Measurements from ENCODE around the gene HS1BP3. TPM values are rescaled to one million over a fixed set of nuclear protein-coding genes. Genes with fewer than 3 reads are reported as not detected.

Gene HS1BP3
- total and polyA plus RNA-seq, 8 donors, result 13.8 to 105 (median 23.3) TPM

DNA sequence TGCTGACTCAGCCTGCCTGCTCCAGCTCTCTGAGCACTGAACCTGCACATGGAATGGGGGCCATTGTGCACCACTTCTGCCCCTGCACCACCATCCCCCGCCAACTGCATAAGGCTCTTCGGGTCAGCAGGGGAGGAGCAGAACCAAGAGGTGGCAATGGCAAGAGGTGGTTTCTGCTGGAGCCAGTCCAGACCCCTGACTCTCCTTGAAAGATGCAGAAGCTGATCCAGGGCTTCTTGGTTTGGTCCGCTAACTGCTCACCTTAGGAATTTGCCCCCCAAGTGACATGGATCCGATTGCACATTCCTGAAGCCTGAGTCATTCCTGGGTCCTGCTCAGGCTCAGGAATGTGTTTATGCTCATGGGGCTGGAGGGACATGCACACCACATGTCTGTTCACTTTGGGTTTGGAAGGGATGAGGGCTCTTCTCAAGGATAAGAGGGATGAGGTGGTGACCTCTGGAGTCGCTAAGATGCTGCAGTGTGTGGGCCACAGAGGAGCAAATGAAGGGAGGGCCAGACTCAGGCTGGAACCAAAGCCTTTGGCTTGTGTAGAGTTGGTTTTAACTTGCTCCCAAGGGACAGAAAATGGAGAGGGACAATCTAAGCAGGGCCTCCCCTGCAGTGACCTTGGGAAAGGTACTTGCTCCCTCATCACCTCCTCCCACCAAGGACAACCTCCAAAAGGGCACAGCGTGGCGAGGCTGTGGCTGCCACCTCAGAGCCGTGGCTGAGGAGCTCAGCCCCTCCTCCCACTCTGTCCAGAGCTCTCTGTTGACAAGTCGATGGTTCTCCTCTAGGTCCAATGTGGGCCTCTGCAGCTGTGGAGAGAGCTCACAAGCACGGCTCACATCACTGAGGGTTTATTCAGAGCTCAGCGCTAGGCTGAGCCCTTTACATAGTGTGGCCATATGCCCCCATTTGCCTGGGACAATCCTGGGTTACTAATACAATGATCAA, 66.2 kb downstream of the HS1BP3 start:
- TF ChIP-seq POLR2AphosphoS5 (IDR thresholded peaks at IDR 0.05) (peak; percentile 60 to 68 (median 64)), EP300 (IDR thresholded peaks at IDR 0.05) (no peak)
- H3K27me3 ChIP-seq, result no peaks in the 10 kb centered on the region
- DNase-seq, result peak; percentile 47 to 90
- 56 to 70% (median 65%) methylated on average over 8 to 11 of the region's 11 CpGs for WGBS, 5 donors
- H3K36me3 ChIP-seq, result no peaks in the 10 kb centered on the region
- peaks cover 21 to 48% (median 33%) of the 10 kb centered on the region in 4 donors for H3K4me1 ChIP-seq
- no peak overlapping the region for H3K4me3 ChIP-seq
- peak overlapping the region in 4 of 5 donors; percentile 30 to 71 (median 60) for H3K27ac ChIP-seq
- H3K9me3 ChIP-seq, result peaks cover 3 to 9% (median 7%) of the 10 kb centered on the region in 4 donors
- intact Hi-C loops (cut with DNase I; ENCODE audit: low total_unique reads), result no loop called here

DNA sequence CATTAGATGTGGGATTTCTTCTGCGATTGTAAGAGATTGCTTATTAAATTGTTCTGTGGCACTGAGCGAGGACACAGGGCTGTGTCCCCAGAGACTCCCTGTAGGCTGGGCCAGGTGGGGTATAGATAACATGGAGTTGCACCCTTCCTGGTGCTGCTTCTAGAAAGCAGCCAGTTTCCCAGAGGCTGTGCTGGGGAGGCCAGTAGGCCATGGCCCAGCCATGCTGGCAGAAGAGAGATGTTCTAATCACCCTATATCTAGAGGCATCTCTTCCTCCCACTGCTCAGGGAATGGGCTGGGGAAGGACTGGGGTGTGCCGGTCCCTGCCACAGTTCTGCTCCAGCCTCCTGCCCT, 66.9 kb downstream of the HS1BP3 start:
- peaks cover 28 to 54% (median 40%) of the 10 kb centered on the region in 4 donors for H3K4me1 ChIP-seq
- no peak for TF ChIP-seq POLR2AphosphoS5 (IDR thresholded peaks at IDR 0.05)
- TF ChIP-seq POLR2A (IDR thresholded peaks at IDR 0.05), result no peak
- TF ChIP-seq EP300 (IDR thresholded peaks at IDR 0.05), result no peak
- TF ChIP-seq, protein P1, sequence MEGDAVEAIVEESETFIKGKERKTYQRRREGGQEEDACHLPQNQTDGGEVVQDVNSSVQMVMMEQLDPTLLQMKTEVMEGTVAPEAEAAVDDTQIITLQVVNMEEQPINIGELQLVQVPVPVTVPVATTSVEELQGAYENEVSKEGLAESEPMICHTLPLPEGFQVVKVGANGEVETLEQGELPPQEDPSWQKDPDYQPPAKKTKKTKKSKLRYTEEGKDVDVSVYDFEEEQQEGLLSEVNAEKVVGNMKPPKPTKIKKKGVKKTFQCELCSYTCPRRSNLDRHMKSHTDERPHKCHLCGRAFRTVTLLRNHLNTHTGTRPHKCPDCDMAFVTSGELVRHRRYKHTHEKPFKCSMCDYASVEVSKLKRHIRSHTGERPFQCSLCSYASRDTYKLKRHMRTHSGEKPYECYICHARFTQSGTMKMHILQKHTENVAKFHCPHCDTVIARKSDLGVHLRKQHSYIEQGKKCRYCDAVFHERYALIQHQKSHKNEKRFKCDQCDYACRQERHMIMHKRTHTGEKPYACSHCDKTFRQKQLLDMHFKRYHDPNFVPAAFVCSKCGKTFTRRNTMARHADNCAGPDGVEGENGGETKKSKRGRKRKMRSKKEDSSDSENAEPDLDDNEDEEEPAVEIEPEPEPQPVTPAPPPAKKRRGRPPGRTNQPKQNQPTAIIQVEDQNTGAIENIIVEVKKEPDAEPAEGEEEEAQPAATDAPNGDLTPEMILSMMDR (IDR thresholded peaks at IDR 0.05), result no peak
- no peak overlapping the region for H3K4me3 ChIP-seq
- intact Hi-C loops (cut with DNase I; ENCODE audit: low total_unique reads), result no loop called here
- H3K27me3 ChIP-seq, result no peaks in the 10 kb centered on the region
- peak overlapping the region in 4 of 5 donors; percentile 30 to 71 (median 60) for H3K27ac ChIP-seq
- peaks cover 3 to 9% (median 7%) of the 10 kb centered on the region in 4 donors for H3K9me3 ChIP-seq
- WGBS, 5 donors, result 64 to 85% (median 75%) methylated on average over 2 to 3 of the region's 3 CpGs
- DNase-seq, result no peak
- no peaks in the 10 kb centered on the region for H3K36me3 ChIP-seq

DNA sequence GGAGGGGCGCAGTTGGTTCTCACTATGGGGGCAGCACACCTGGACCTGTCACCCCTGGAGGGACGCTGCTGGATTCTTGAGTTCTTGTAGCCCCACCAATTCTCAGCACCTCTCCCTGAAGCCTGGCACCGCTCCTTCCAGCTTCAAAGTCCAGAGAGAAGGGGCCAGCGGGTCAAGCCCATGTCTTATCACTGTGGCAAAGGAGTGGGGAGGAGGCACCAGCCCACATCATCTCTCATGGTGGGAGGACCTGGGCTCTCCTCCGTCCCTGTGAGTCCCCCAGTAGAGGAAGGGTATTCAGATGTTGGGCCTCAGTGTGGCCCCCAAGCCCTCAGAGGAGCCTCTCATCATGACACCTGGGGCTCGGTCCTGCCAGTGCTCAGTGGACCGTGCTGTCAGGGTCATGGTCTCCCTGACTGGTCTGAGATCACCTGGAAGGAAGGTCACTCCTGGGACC, 67.4 kb downstream of the HS1BP3 start:
- Histone ChIP-seq H3K4me1 (peaks cover 33 to 60% (median 45%) of the 10 kb centered on the region in 4 donors), H3K27ac (peak overlapping the region in 4 of 5 donors; percentile 30 to 71 (median 60)), H3K27me3 (no peaks in the 10 kb centered on the region), H3K9me3 (peaks cover 3 to 9% (median 7%) of the 10 kb centered on the region in 4 donors), H3K36me3 (no peaks in the 10 kb centered on the region), H3K4me3 (no peak overlapping the region)
- intact Hi-C loops (cut with DNase I; ENCODE audit: low total_unique reads), result no loop called here
- TF ChIP-seq POLR2AphosphoS5 (IDR thresholded peaks at IDR 0.05), result no peak
- no peak for TF ChIP-seq EP300 (IDR thresholded peaks at IDR 0.05)
- no peak for TF ChIP-seq POLR2A (IDR thresholded peaks at IDR 0.05)
- TF ChIP-seq, protein P1 (IDR thresholded peaks at IDR 0.05), result no peak
- no peak for DNase-seq
- 75 to 94% (median 86%) methylated on average over 4 to 7 of the region's 7 CpGs for WGBS, 5 donors

DNA sequence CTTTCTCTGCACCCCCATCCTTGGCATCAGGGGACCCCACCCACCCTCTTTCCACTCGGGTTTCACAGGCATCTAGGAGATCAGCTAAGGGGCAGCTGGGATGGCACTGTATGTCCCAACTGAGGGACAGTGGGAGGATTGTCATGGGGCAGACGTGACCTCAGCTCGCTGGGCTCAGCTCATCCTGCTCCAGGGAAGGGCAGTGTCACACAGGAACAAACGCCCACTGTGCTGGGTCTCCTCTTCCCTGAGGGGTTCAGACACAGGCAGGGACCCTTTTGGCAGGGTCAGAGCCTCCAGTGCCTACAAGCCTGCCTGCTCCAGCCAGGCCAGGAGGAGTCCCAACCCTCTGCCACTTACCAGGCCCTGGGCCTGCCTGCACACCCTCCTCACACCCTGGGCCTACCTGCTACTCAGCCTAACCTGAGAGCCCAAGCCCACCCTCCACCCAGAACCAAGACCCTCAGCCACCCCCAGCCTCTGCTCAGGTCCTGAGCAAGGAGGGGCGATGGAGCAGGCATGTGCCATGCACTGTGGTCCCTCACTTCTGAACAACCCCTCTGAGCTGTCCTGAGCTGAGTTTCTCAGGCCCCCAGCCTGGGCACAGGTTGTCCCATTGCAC, 68.2 kb downstream of the HS1BP3 start:
- intact Hi-C loops (cut with DNase I; ENCODE audit: low total_unique reads), result no loop called here
- H3K4me3 ChIP-seq, result no peak overlapping the region
- H3K4me1 ChIP-seq, result peaks cover 41 to 68% (median 53%) of the 10 kb centered on the region in 4 donors
- no peak for TF ChIP-seq POLR2A (IDR thresholded peaks at IDR 0.05)
- H3K27ac ChIP-seq, result peak overlapping the region in 2 of 5 donors; percentile 14 to 71
- peaks cover 3 to 9% (median 7%) of the 10 kb centered on the region in 4 donors for H3K9me3 ChIP-seq
- no peak for DNase-seq
- WGBS, 5 donors, result 79 to 89% (median 87%) methylated on average over 5 of the region's 5 CpGs
- no peaks in the 10 kb centered on the region for H3K36me3 ChIP-seq
- no peaks in the 10 kb centered on the region for H3K27me3 ChIP-seq

DNA sequence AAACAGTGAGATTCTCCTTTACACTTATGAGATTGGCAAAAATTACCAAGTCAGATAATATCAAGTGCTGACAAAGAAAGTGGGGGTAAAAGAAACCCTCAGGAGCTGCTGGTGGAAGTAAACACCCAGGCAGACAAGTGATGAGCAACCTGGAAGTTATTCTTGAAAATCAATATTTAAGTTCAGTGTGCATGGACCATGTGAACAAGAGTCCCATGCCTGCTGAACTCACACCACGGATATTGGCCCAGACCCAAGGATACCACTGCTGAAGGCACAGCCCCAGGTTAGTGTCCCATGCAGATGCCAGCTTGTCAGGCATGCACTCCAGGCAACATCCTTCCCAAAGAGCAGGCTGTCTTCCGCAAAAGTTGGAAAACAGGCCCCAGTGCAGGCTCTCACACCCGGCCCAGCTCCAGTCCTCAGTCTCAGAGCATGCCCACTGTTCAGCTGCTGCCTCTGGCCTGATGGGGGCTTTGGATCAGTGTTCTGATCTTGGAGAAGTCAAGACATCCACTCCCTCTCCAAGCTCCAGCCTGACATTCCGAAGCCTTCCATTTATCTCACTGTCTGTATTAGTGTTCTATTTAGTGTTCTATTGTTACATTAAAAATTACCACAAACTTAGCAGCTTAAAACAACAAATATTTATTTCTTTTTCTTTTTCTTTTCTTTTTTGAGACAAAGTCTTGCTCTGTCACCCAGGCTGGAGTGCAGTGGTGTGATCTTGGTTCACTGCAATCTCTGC, 70.0 kb downstream of the HS1BP3 start:
- H3K27me3 ChIP-seq, result no peaks in the 10 kb centered on the region
- 80 to 92% (median 89%) methylated on average over 4 of the region's 4 CpGs for WGBS, 5 donors
- peak overlapping the region in 3 of 5 donors; percentile 77 to 85 (median 84) for H3K27ac ChIP-seq
- no peak overlapping the region for H3K4me3 ChIP-seq
- intact Hi-C loops (cut with DNase I; ENCODE audit: low total_unique reads), result no loop called here
- no peak for DNase-seq
- no peaks in the 10 kb centered on the region for H3K36me3 ChIP-seq
- peaks cover 47 to 76% (median 63%) of the 10 kb centered on the region in 4 donors for H3K4me1 ChIP-seq
- peaks cover 3 to 9% (median 7%) of the 10 kb centered on the region in 4 donors for H3K9me3 ChIP-seq
- TF ChIP-seq, protein P1 (IDR thresholded peaks at IDR 0.05), result no peak
- TF ChIP-seq EP300 (IDR thresholded peaks at IDR 0.05), result no peak
- TF ChIP-seq POLR2A (IDR thresholded peaks at IDR 0.05), result no peak
- TF ChIP-seq POLR2AphosphoS5 (IDR thresholded peaks at IDR 0.05), result no peak
